Cerebellar cortex (tissue), 1 donor: ENCODE measurements around the gene CDYL2.
A peak's percentile ranks its signal among the peaks of the same experiment; 100 is the strongest.
"Not testable (repeated sequence)": the region's sequence is repeated elsewhere in the genome, so short reads cannot be mapped to it uniquely, and the experiment has no call there.

ENCODE experiments used
- DNase-seq: peaks from one replicate; pipeline ENCODE4 v3.0.0-alpha.2; 2015; ENCODE audit warnings: low spot score

Gene CDYL2, protein sequence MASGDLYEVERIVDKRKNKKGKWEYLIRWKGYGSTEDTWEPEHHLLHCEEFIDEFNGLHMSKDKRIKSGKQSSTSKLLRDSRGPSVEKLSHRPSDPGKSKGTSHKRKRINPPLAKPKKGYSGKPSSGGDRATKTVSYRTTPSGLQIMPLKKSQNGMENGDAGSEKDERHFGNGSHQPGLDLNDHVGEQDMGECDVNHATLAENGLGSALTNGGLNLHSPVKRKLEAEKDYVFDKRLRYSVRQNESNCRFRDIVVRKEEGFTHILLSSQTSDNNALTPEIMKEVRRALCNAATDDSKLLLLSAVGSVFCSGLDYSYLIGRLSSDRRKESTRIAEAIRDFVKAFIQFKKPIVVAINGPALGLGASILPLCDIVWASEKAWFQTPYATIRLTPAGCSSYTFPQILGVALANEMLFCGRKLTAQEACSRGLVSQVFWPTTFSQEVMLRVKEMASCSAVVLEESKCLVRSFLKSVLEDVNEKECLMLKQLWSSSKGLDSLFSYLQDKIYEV

DNA sequence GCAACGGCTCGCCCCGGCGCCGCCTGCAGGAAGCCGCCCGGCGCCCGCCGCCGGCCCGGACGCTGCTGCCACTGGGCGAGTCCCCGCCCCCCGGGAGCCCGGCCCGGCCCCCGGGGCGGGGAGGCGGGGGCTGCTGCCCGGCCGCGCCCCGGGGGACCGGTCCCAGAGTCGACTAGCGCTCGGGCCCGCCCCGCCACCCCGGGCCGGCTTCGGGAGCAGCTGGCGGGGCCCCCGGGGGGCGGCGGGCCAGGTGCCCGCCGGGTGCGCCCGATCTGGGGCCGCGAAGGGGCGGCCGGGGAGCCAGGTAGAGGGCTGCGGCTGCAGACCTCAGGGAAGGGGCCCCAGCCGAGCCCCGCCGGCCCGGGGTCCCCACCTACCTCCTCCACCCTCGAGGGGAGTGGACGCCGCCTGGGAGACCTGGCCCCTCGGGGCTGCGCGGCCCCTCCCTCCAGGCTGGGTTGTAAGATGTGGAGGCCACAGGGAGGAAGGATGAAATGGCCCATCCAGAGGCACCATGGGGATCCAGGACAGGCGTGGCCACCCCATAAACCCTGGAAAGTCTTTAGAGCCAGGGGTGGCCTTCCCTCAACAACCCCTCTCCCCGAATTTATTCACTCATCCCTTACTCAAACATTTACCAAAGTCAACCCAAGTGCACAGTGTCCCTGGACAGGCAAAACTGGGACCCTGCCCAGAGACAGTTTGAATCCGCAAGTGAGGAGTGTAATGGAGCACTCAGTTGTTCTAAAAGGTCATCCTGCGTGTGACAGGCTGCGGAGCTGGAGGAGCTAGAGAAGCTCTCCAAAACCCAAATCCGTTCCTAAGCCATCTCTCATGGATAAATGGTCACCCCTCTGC, at the start of gene CDYL2:
CDYL2 (minus strand) TSS at position 73 of the 858 bp plus-strand sequence. CDS start 425 bp downstream, outside the sequence.
- DNase-seq = no peak

DNA sequence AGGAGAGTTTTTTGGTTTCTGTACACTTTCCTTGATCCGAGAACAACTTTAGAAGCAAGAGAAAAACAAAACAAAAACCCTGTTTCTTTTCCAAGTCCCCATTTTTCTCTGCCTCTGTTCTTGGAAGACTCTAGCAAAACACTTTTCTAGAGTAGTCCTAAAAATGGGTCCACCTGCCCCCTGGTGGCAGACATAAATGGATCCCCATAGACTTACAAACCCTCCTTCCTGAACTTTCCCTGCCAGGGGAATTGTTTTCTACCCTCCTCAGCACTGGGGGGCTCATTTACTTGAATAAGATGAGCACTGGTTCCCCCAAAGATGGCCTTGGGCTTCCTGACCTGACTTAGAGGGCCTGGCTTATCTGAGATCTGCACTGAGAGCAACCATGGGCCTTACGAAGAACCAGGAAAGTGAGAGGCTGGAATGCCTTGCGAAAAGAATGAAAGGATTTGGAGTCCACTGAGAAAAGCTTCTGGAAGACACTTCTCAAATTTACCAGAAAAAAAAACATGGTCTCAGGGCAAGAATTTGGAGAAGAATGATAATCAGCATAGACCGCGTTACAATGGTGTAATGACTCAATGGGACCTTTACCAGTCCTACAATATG, 48.0 kb upstream of the CDYL2 start:
- peak; percentile 21 for DNase-seq

DNA sequence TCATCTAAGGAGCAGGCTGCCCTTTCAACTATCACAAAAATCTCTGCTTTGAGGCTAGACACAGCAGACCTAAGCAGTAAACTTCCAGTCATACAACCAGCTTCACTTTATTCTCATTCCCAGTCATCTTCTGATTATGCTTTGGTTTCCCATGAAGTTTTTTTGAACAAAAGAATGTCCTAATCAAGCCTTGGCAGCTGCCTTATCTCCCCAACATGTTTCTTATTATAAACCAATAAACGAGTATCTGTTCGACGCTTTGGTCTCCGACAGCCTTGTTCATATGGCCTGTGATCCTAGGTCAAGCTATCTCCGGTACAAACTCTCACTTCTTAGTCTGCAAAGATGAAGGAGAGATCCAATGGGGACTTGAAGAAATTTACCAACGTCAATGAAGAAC, 47.4 kb upstream of the CDYL2 start:
- DNase-seq = no peak

DNA sequence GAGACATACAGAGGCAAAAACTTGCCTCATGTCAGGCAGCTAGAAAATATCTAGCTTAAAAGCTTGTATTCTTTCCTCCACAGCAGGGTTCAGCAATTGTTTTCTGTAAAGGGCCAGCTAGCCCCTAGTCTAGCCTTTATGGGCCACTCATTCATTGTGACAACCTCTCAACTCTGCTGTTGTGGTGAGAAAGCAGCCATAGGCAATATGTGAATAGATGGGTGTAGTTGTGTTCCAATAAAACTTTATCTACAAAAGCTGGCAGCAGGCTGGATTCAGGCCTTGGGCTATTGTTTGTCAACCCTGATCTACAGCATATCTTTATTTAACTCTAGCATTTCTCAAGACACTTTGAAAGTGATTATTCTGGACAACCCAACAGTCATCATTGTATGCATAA, 46.4 kb upstream of the CDYL2 start:
- no peak for DNase-seq

DNA sequence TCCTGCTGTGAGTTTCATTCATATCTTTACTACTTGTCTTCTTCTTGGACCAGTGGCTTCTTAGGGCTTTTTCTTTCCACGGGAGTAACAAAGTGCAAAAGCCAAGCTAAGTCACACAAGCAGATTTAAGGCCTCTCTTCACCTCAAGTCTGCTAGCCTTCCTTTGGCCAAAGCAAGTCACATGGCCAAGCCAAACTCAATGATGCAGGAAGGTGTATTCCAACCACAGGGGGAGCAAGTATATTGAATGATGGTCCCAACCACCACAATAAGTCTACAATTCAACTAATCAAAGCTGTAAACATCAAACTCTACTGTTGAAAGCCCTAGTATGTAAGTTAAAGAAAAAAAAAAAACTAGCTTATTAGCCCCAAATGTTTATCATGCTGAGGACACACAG, 44.5 kb upstream of the CDYL2 start:
- DNase-seq = no peak

DNA sequence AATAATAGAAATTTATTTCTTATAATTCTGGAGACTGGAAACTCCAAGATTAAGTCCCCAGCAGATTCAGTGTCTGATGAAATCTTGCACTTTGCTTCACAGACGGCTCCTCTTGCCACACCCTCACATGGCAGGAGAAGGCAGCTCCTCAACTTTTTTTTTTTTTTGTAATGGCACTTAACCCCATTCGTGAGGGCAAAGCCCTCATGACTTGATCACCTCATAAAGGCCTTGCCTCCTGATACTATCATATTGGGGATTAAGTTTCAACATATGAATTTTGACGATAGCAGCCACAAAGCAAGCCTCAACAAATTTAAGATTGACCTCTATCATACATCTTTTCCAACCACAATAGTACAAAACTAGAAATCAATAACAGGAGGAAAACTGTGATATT, 42.3 kb upstream of the CDYL2 start:
- no peak for DNase-seq

DNA sequence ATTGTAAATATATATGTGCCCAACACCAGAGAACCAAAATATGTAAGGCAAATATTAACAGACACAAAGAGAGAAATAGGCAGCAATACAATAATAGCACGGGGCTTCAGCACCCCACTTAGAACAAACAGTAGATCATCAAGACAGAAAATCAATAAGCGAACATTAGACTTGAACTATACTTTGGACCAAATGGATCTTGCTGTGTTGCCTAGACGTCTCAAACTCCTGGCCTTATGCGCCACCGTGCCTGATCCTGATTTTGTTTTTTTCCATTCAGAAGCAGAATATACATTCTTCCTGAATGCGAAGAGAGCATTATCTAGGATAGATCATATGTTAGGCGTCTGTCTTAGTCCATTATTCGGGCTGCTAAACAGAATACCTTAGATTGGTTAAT, 41.9 kb upstream of the CDYL2 start:
- no peak for DNase-seq

DNA sequence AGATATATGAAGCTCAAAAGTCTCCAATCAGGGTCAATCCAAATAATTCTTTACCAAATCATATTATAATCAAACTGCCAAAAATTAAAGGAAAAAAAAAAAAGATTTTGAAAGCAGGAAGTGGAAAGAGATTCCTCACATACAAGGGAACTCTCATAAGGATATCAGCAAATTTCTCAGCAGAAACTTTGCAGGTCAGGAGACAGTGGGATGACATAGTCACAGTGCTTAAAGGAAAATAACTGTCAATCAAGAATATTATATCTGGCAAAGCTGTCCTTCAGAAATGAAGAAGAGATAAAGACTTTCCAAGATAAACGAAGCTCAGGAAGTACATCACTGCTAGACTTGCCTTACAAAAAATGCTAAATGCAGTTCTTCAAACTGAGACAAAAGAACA, 40.0 kb upstream of the CDYL2 start:
- DNase-seq = no peak

DNA sequence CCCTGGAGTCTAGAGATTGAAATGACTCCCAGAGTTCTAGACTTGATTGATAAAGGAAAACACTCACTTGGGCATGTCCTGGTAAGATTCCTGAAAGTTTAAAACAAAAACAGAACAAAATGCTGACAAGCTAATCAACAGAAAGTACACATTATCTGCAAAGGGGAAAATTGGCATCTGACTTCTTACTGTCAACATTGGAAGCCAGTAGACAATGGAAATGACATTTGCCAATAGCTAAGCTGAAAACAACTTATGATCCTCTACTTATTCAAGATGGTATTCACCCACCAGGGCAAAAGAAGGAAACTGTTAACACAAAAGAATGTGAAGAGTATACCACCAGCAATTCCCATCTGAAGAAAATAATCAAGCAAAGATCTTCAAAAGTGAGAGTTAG, 36.8 kb upstream of the CDYL2 start:
- DNase-seq = no peak

DNA sequence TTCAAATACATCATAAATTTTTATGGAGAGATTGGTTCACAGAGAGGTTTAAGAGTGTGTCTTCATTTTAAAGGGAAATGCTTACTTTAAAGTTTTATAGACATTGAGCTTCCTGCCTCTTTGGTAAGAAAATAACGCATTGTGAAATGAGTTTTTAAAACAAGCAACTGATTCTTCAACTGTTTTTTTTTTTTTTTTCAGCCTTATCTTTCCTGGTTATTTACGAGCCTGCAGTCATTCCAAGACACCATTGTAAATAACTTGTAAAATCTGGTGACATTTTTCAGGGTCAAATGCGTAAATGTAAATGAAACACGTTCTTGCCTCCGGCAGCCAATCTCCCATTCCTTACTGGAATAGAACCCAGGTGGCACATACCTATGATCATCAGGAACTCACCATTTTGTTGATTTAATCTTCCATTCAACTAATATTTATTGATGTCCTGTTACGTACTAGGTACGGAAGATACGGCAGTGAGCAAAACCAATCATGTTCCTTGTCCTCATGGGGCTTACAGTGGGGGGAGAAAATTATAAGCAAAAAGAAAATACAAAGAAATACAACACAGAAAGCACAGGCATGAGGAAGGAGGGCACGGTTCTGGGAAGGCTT, 33.2 kb upstream of the CDYL2 start:
- no peak for DNase-seq

DNA sequence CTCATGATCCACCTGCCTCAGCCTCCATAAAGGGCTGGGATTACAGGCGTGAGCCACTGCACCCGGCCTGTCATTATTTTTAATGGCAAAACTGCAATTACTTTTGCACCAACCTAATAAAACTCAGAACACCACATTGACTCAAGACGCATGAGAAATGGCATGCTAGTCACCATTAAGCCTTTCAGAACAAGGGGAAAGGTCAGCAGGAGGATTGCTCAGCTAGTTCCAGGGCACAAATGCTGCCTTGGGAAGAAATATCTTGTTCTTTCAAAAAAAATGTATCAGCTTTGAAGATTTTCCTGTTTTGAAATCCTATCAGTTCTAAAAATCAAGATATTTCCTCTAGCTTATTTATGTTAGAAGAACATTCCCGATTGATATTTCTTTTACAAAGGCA, 32.4 kb upstream of the CDYL2 start:
- no peak for DNase-seq

DNA sequence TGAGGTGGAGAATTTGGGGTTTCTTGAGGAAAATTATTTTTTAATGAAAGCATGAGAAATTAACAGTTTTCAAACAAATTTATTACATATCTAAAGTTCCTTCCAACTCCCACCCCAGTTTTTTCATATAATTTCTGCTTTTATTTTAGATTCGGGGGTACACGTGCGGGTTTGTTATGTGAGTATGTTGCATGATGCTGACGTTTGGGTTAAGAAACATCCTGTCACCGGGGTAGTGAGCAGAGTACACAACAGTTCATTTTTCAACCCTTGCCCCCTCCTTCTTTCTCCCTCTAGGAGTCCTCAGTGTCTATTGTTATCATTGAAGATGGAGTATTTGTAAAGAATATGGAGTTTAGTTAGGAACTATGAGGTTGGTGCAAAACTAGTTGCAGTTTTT, 31.8 kb upstream of the CDYL2 start:
- no peak for DNase-seq

DNA sequence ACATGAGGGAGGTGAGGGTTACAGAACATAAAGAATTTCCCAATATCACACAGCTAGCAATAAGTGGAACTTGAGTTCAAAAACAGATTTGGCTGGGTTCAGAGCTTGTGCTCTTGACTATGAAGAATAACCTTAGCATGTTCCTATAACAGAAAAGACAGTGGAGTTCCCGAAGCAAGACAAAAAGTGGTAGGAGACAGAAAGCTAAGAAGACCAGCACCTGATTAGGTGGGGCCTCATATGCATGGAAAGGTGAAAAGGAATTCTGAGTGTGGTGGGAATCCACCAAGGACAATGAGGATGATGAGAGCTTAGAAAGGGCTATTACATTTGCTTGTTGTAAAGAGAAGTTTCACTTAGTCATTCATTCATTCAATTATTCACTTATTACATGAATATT, 26.6 kb upstream of the CDYL2 start:
- no peak for DNase-seq

DNA sequence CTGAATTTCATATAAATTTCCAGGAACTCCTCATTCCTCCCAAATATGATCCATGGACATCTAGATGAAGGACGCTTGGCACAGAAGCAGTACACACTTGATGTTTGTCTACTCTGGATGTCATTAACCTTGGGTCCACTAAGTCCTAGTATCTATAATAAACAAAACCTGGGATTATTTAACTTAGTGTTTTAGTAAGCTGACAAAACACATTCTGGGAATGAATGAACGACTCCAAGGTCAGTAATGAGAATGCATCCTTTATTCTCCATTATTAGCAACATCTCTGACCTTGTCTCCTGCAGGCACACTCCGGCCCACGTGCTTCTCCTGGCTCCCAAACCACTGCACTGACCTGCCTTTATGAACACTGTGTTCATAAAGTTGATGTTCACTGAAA, 24.1 kb upstream of the CDYL2 start:
- no peak for DNase-seq

DNA sequence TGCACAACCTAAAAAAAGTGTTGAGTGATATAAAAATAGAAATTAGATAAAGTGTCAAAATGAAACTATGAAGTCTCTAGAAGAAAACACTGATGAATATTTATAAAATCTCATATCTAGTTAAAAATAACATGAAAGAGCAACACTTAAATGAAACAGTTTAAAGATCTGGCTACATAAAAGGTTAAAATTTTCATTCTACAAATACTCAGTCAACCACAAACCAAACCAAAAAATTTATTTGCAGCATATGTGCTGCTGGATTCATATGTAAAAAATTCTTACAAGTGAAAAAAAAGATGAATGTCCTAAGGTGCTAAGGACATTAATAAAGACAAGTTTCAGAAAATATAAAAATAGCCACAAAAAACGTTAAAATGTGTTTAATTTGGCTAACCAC, 22.6 kb upstream of the CDYL2 start:
- DNase-seq = no peak

DNA sequence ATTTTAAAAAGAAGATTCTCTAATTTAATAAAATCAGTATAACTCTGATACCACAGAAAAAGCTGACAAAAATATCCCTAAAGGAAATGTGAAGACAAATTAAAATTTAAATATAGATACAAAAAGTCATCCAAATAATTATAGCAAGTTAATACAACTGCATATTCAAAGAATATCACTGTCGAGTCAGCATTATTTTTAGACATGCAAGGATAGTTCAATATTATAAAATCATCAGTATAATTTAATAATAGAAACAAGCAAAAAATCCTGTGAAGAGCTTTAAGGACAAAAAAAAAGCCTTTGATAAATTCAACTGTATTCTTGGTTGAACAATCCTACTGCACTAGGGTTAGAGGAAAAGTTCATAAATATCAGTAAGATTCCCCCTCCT, 21.0 kb upstream of the CDYL2 start:
- no peak for DNase-seq

DNA sequence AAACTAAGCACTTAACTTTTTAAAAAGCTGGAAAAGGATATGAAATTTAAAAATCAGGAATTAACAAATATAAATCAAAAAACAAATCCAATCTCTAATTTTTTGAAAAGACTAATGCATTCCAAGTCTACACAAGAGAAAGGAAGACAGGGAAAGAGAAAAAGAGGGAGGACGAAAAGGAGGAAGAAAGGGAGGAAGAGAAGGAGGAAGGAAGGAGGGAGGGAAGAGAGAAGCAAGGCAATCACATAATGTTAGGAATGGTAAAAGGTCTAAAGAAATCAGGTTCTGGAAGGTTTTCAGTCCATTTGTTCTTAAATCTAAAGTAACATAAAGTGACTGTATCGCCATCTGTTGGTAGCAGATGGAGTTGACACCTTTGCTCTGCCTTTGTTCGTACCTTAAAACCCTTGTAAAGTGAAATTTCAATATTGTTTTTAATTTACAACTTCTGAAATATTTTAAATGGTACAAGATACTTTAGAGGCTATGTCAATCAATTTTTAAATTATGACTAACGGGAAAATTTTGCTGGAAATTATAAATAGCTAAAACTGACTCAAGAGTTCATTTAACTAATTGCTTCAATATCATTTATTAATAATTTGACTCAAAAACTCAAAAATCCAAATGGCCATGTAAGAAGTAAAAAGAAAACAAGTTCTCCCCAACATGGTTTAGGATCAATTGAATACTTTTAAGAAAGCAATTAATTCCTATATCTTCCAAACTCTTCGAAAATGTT, 20.4 kb upstream of the CDYL2 start:
- DNase-seq = peak; percentile 79

DNA sequence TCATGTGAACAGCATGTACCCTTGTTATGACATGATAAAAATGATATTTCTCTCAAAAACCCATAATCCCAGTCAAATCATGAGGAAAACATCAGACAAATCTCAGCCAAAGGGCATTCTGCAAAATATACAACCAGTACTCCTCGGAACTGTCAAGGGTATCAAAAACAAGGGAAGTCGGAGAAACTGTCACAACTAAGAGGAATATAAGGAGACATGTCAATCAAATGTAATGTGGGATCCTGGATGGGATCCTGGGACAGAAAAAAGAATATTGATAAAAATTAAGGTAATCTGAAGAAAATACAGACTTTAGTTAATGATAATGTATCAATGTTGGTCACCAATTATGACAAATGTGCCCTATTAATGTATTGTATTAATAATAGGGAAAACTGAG, 15.6 kb upstream of the CDYL2 start:
- no peak for DNase-seq

DNA sequence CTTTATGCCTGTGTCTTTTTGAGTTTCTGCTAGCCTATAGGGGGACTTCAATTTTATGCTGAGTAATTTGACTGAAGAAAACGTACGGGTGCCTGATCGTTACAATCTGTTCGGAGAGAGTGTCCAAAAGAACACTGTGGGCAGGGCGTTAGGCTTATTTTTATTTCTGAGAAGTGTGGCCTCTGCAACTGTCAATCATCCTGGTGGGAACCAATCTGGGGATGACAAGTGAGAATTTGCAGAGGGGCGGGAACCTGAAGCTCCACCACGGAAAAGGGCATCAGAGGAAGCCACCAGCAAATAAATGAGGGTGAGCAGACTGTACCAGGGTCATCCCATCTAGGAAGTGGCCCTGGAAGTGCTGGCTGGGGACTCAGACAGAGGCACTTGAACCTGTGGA, 12.0 kb upstream of the CDYL2 start:
- DNase-seq = no peak

DNA sequence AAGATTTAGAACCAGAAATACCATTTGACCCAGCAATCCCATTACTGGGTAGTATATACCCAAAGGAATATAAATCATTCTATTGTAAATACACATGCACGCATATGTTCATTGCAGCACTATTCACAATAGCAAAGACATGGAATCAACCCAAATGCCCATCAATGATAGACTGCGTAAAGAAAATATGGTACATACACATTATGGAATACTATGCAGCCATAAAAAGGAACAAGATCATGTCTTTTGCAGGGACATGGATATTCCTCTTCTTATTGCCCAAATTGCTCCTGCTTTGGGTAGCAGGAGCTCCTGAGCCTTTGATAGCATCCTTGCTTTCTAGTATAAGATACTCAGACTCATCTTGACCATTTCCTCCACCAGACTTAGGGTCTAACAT, 10.9 kb upstream of the CDYL2 start:
- not testable (repeated sequence) for DNase-seq

DNA sequence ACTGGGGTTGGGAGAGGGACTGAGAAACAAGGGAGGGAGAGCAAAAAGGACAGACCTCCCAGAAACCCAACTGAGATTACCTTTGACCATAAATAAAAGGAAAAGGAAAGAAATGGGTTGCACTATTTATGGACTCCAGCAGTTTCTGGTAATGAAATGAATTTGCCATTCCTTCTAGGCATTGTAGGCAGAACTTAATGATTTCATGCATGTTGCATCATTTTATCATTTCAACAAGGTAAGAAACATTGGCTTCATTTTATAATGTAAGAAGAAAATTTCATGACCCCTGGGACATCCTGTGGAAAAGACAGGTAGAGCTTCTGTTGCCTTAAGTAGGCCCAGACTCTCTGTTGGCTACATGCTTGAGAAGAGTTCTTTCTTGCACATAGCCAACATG, 8.2 kb upstream of the CDYL2 start:
- no peak for DNase-seq

DNA sequence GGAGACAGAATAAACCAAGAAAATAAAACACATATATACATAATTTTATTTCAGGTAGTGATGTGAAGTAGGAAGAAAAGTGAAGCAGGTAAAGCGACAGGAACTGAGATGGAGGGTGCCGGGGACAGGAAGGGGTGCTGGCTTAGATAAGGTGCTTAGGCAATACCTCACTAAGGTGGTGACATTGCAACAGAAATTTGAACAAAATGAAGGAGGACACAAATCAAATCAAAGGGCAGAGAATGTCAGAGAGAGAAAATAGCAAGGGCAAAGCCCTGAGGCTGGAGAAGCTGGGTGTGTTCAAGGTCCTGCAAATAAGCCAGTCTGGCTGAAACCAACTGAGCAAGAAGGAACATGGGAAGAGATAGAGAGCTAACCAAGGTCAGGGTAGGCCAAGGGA, 5.0 kb upstream of the CDYL2 start:
- DNase-seq = no peak
